Uterus (tissue), 2 donors: Measurements from ENCODE around the gene PPP2R5E.

Source experiments
- CTCF ChIP-seq, 4 experiments: fragments of 200-600 bp in 2 of 4; fragments of 450-650 bp in 2 of 4; sonication (generic) in 2 of 4; IDR thresholded peaks; one replicate each; pipeline ENCODE4 v1.5.1; 2016 to 2019; ENCODE audit warnings: antibody characterized with exemption in 4 of 4, mild to moderate bottlenecking in 2 of 4, moderate library complexity in 1 of 4
- POLR2A ChIP-seq, 2 donors: fragments of 450-650 bp; IDR thresholded peaks; one replicate each; pipeline ENCODE4 v1.6.1; 2016; ENCODE audit warnings: antibody characterized with exemption in 2 of 2, mild to moderate bottlenecking in 1 of 2, moderate library complexity in 1 of 2

GRCh38 chr14:63543000-63543825, at the start of gene PPP2R5E:
- peak in 3 of 4 experiments; percentile 6 to 24 (median 11) for TF ChIP-seq CTCF (IDR thresholded peaks at IDR 0.05)
- TF ChIP-seq POLR2A (IDR thresholded peaks at IDR 0.05) = peak; percentile 41 to 74
